H1 (cell line): ENCODE data around the gene IFNE. TPM values are rescaled to one million over a fixed set of nuclear protein-coding genes. Genes with fewer than 3 reads are reported as not detected.

Source experiments
- CTCF ChIA-PET: fragments of 300-600 bp; sonication (Branson Sonifier 250); formaldehyde crosslinking; loops from one replicate; lab custom pipeline; 2021; ENCODE audit not compliant: partially characterized antibody; lab: Charles Lee
- POLR2A ChIA-PET: fragments of 300-600 bp; sonication (Branson Sonifier 250); formaldehyde crosslinking; loops from one replicate; lab custom pipeline; 2021; ENCODE audit warnings: inconsistent platforms; ENCODE audit not compliant: partially characterized antibody; lab: Charles Lee
- DNase-seq, 2 experiments: peaks; one replicate each; pipeline versions ENCODE4 v3.0.0 to v3.0.0-alpha.2; 2010 to 2022; ENCODE audit warnings: low spot score in 2 of 2, low read depth in 1 of 2, mixed read lengths in 1 of 2
- FAIRE-seq: peaks from 2 replicates; lab custom pipeline; 2011; peaks lifted over from hg19 to GRCh38; lab: Jason Lieb, UNC
- H2AFZ ChIP-seq: 2 replicates; pipeline ENCODE4 v1.8.1; 2012; ENCODE audit warnings: low read length, inconsistent platforms
- H2AK5ac ChIP-seq: 2 replicates; pipeline ENCODE4 v1.6.1; 2013; ENCODE audit warnings: low read depth, low read length
- H2BK120ac ChIP-seq: replicated peaks from 2 replicates; pipeline ENCODE3; 2013; ENCODE audit warnings: low read depth, low read length, inconsistent platforms
- H2BK12ac ChIP-seq: 2 replicates; pipeline ENCODE4 v1.6.1; 2013; ENCODE audit warnings: low read depth, low read length
- H2BK15ac ChIP-seq: 2 replicates; pipeline ENCODE4 v1.6.1; 2013; ENCODE audit warnings: low read length
- H2BK20ac ChIP-seq: 2 replicates; pipeline ENCODE4 v1.6.1; 2013; ENCODE audit warnings: low read length
- H2BK5ac ChIP-seq: 2 replicates; pipeline ENCODE4 v1.6.1; 2013; ENCODE audit warnings: low read depth, low read length
- H3K14ac ChIP-seq: 2 replicates; pipeline ENCODE4 v1.6.1; 2013; ENCODE audit warnings: inconsistent platforms; ENCODE audit not compliant: insufficient read length
- H3K18ac ChIP-seq: 2 replicates; pipeline ENCODE4 v1.6.1; 2013; ENCODE audit warnings: low read length; ENCODE audit errors: extremely low read depth
- H3K23ac ChIP-seq: 2 replicates; pipeline ENCODE4 v1.6.1; 2013; ENCODE audit warnings: inconsistent platforms; ENCODE audit not compliant: insufficient read length
- H3K23me2 ChIP-seq: 2 replicates; pipeline ENCODE4 v1.6.1; 2013; ENCODE audit warnings: low read depth, low read length
- H3K27ac ChIP-seq: 2 replicates; pipeline ENCODE4 v1.6.1; 2011; ENCODE audit warnings: low read depth, low read length, inconsistent platforms
- H3K27me3 ChIP-seq, 4 experiments: replicated peaks in 1 of 4; 1 replicate in 1 of 4; 2 replicates in 3 of 4; pipeline versions ENCODE4 v1.6.1 to v1.8.1; 2011 to 2013; ENCODE audit warnings: low read length in 3 of 4, mild to moderate bottlenecking in 3 of 4, inconsistent platforms in 2 of 4, mixed read lengths in 2 of 4, moderate library complexity in 1 of 4; ENCODE audit not compliant: control insufficient read depth in 3 of 4, insufficient read depth in 3 of 4; ENCODE audit errors: extremely low read depth in 1 of 4
- H3K36me3 ChIP-seq, 4 experiments: 2 replicates each; pipeline versions ENCODE4 v1.6.1 to v1.8.1; 2011 to 2013; ENCODE audit warnings: mild to moderate bottlenecking in 4 of 4, low read length in 3 of 4, moderate library complexity in 2 of 4, control low read depth in 1 of 4, inconsistent platforms in 1 of 4; ENCODE audit not compliant: insufficient read depth in 4 of 4, control insufficient read depth in 2 of 4
- H3K4ac ChIP-seq: replicated peaks from 2 replicates; pipeline ENCODE3; 2013; ENCODE audit warnings: low read length, low read depth, mixed read lengths, inconsistent platforms; ENCODE audit not compliant: insufficient read length
- H3K4me1 ChIP-seq, 4 experiments: replicated peaks in 1 of 4; 1 replicate in 1 of 4; 2 replicates in 3 of 4; pipeline versions ENCODE4 v1.6.1 to v1.8.1; 2011 to 2013; ENCODE audit warnings: low read length in 3 of 4, inconsistent platforms in 2 of 4, mixed read lengths in 1 of 4; ENCODE audit not compliant: insufficient read depth in 4 of 4, control insufficient read depth in 3 of 4
- H3K4me2 ChIP-seq, 2 experiments: 2 replicates each; pipeline versions ENCODE4 v1.6.1 to v1.8.1; 2011 to 2013; ENCODE audit warnings: low read depth in 2 of 2, low read length in 2 of 2, control low read depth in 1 of 2, inconsistent platforms in 1 of 2, mild to moderate bottlenecking in 1 of 2; ENCODE audit not compliant: insufficient read depth in 1 of 2
- H3K4me3 ChIP-seq, 4 experiments: fragments of 200-600, 300-600 bp in 1 of 4; sonication (generic), shearing (Covaris generic), sonication (Bioruptor Twin) in 1 of 4; 2 replicates each; pipeline versions ENCODE4 v1.5.1 to v1.8.1; 2011 to 2016; ENCODE audit warnings: low read length in 4 of 4, low read depth in 3 of 4, control low read depth in 2 of 4, inconsistent platforms in 2 of 4, mild to moderate bottlenecking in 2 of 4, mixed read lengths in 1 of 4, moderate library complexity in 1 of 4; ENCODE audit not compliant: insufficient read depth in 2 of 4; ENCODE audit errors: extremely low read depth in 1 of 4
- H3K56ac ChIP-seq: replicated peaks from 2 replicates; pipeline ENCODE3; 2013; ENCODE audit warnings: low read depth, mild to moderate bottlenecking, mixed read lengths, low read length, inconsistent platforms; ENCODE audit not compliant: insufficient read length
- H3K79me1 ChIP-seq: 2 replicates; pipeline ENCODE4 v1.6.1; 2013; ENCODE audit warnings: low read depth, low read length, control low read depth
- H3K79me2 ChIP-seq, 2 experiments: 2 replicates each; pipeline versions ENCODE4 v1.6.1 to v1.8.1; 2012 to 2013; ENCODE audit warnings: low read length in 2 of 2, mild to moderate bottlenecking in 2 of 2, inconsistent platforms in 1 of 2; ENCODE audit not compliant: insufficient read depth in 2 of 2, control insufficient read depth in 1 of 2
- H3K9ac ChIP-seq, 4 experiments: replicated peaks in 1 of 4; 1 replicate in 1 of 4; 2 replicates in 3 of 4; pipeline versions ENCODE4 v1.6.1 to v1.8.1; 2011 to 2013; ENCODE audit warnings: low read depth in 3 of 4, low read length in 3 of 4, control low read depth in 2 of 4, mild to moderate bottlenecking in 2 of 4, moderate library complexity in 2 of 4, inconsistent platforms in 1 of 4; ENCODE audit errors: extremely low read depth in 1 of 4
- H3K9me3 ChIP-seq, 2 experiments: 2 replicates each; pipeline versions ENCODE4 v1.6.1 to v1.8.1; 2012 to 2013; ENCODE audit warnings: mild to moderate bottlenecking in 2 of 2, moderate library complexity in 2 of 2, control low read depth in 1 of 2, inconsistent platforms in 1 of 2, low read depth in 1 of 2, low read length in 1 of 2, mixed read lengths in 1 of 2; ENCODE audit not compliant: insufficient read depth in 2 of 2
- H4K20me1 ChIP-seq, 2 experiments: replicated peaks in 1 of 2; 2 replicates each; pipeline versions ENCODE3 to v1.8.1; 2011 to 2013; ENCODE audit warnings: inconsistent platforms in 2 of 2, low read length in 2 of 2, mild to moderate bottlenecking in 1 of 2; ENCODE audit not compliant: insufficient read depth in 2 of 2, control insufficient read depth in 1 of 2
- H4K5ac ChIP-seq: 2 replicates; pipeline ENCODE4 v1.6.1; 2013; ENCODE audit warnings: low read length, low read depth, mixed read lengths, inconsistent platforms; ENCODE audit not compliant: insufficient read length
- H4K8ac ChIP-seq: 2 replicates; pipeline ENCODE4 v1.8.0; 2013; ENCODE audit warnings: mild to moderate bottlenecking, moderate library complexity, low read length, inconsistent platforms; ENCODE audit not compliant: insufficient read depth; ENCODE audit errors: extremely low read depth
- H4K91ac ChIP-seq: replicated peaks from 2 replicates; pipeline ENCODE3; 2013; ENCODE audit warnings: low read length, mixed read lengths, inconsistent platforms; ENCODE audit not compliant: insufficient read length
- SP4 ChIP-seq: IDR thresholded peaks from 2 replicates; pipeline ENCODE4 v1.6.1; 2012; ENCODE audit warnings: low read length, inconsistent platforms
- TAF7 ChIP-seq: optimal IDR thresholded peaks from 2 replicates; pipeline ENCODE3; 2011; ENCODE audit warnings: low read depth, mild to moderate bottlenecking, inconsistent platforms, low read length, moderate library complexity, borderline replicate concordance
- WGBS, 2 experiments: shearing (Covaris generic) in 1 of 2; methylation state at CpG; one replicate each; pipeline versions ENCODE4 v1.1.6 to v1.1.7; 2013 to 2015; ENCODE audit warnings: low lambda C conversion rate in 2 of 2, mixed read lengths in 2 of 2, inconsistent platforms in 1 of 2, low coverage in 1 of 2, missing lambda C conversion rate in 1 of 2; ENCODE audit not compliant: insufficient replicate concordance in 2 of 2, insufficient coverage in 1 of 2, insufficient read length in 1 of 2; ENCODE audit errors: extremely low coverage in 1 of 2, missing lambda C conversion rate in 1 of 2; 5-methylcytosine and 5-hydroxymethylcytosine counted together
- polyA plus RNA-seq, 7 experiments: library from polyadenylated mRNA; depleted of rRNA in 3 of 7; stranded (reverse) in 5 of 7; unstranded in 2 of 7; fragments of >200 nt in 5 of 7; fragments of 200-250 nt in 2 of 7; gene quantifications; 1 replicate in 5 of 7; 2 replicates in 1 of 7; 4 replicates in 1 of 7; pipeline versions ENCODE4 v1.2.1 to v1.2.3, GENCODE V29; 2011 to 2013; ENCODE audit warnings: missing spikeins in 2 of 7, mixed read lengths in 2 of 7
- total RNA-seq: library from RNA; stranded (reverse); fragmentation: NEBNext Ultra II Directional; extraction: Animal tissue kit (Norgen Biotek cat#: 25700); gene quantifications from 2 replicates; pipeline ENCODE4 v1.2.1, GENCODE V29; 2021

Gene IFNE
- total and polyA plus RNA-seq, 2 of the 8 experiments (the other 6 are each of a cell fraction or from before 2014, with no cell fraction given), result 0.08 TPM; not detected in 1

DNA sequence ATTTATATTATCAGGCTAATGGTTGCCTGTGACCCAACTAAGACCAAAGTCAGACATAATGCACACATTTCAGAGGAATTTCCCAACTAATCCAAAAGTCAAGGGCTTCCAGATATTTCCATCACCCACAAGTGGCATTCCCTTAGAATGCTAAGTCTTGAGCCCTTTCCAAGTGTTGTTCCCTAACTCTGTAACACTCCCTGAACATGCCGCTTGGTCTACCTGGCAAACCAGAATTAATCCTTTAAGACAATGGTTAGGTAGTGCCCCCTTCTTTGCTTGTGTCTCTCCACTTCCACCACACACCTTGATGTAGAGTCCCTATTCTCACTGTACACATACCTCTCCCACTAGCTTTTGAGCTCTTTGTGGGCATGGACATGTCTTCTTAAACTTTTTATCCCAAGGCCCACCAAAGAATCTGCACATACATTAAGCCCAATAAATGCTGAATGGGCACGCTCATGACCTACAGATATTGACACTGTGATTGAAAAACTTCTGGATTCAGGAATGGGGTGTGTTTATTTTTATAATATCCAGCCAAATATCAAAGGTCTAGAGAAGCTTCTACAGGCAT, 37.8 kb upstream of the IFNE start:
- H3K79me2 ChIP-seq, result no peaks in the 10 kb centered on the region
- no peak overlapping the region for H2BK20ac ChIP-seq
- no peaks in the 10 kb centered on the region for H4K20me1 ChIP-seq
- no peak overlapping the region for H4K8ac ChIP-seq
- no peak overlapping the region for H2BK12ac ChIP-seq
- H3K9ac ChIP-seq, result no peak overlapping the region
- H3K23ac ChIP-seq, result no peak overlapping the region
- no peak overlapping the region for H3K27ac ChIP-seq
- H3K14ac ChIP-seq, result no peak overlapping the region
- no peak for FAIRE-seq
- no peak overlapping the region for H2BK120ac ChIP-seq
- H4K5ac ChIP-seq, result no peak overlapping the region
- no peaks in the 10 kb centered on the region; the same call in 1 of the 2 replicates for H3K23me2 ChIP-seq
- H2BK5ac ChIP-seq, result no peak overlapping the region
- no peaks in the 10 kb centered on the region for H3K9me3 ChIP-seq
- H3K4me2 ChIP-seq, result no peak overlapping the region
- H4K91ac ChIP-seq, result no peak overlapping the region
- no peaks in the 10 kb centered on the region for H3K79me1 ChIP-seq
- H3K27me3 ChIP-seq, result no peaks in the 10 kb centered on the region
- CTCF ChIA-PET, result interaction anchor here (0.9 kb wide), 1 partner anchor 9 kb away, joined by 3 read pairs; no protein-coding TSS in a partner anchor
- POLR2A ChIA-PET, result interaction anchor here (0.7 to 1.2 kb wide), 2 partner anchors 10 to 39 kb away, joined by 3 to 4 read pairs; no protein-coding TSS in a partner anchor
- DNase-seq, result no peak
- no peak overlapping the region for H2AFZ ChIP-seq
- H2BK15ac ChIP-seq, result no peak overlapping the region
- no peak overlapping the region for H3K18ac ChIP-seq
- no peaks in the 10 kb centered on the region for H3K36me3 ChIP-seq
- no peak overlapping the region for H3K4me3 ChIP-seq
- no peak overlapping the region for H3K4ac ChIP-seq
- no peaks in the 10 kb centered on the region for H3K4me1 ChIP-seq
- 90% methylated on average over 2 of the region's 2 CpGs; no CpG with 5 or more reads in 1 of the 2 experiments for WGBS, 2 experiments
- no peak overlapping the region for H3K56ac ChIP-seq
- H2AK5ac ChIP-seq, result no peak overlapping the region
- no peak for TF ChIP-seq SP4
- no peak for TF ChIP-seq TAF7
